ENCODE results near the gene CEP295NL. TPM values are rescaled to one million over a fixed set of nuclear protein-coding genes. Genes with fewer than 3 reads are reported as not detected.
"Not testable (repeated sequence)": the region's sequence is repeated elsewhere in the genome, so short reads cannot be mapped to it uniquely, and the experiment has no call there.

Gene CEP295NL
- total RNA-seq, 1 donor from 2014 or later = not detected

- intact Hi-C loops (cut with micrococcal nuclease) = no loop called here
Observed at GRCh38 chr17:78889531-78889930, 13.5 kb downstream of the CEP295NL start.

GRCh38 chr17:78888941-78889518 is 14.0 kb downstream of the CEP295NL start:
- intact Hi-C loops (cut with micrococcal nuclease) = no loop called here

GRCh38 chr17:78886954-78887353 is 16.0 kb downstream of the CEP295NL start:
- intact Hi-C loops (cut with micrococcal nuclease) = no loop called here

- intact Hi-C loops (cut with micrococcal nuclease) = no loop called here
Observed at GRCh38 chr17:78885956-78886355, 17.0 kb downstream of the CEP295NL start.

GRCh38 chr17:78884876-78885667 is 17.9 kb downstream of the CEP295NL start:
- intact Hi-C loops (cut with micrococcal nuclease) = no loop called here

- intact Hi-C loops (cut with micrococcal nuclease) = no loop called here
Observed at GRCh38 chr17:78884148-78884825, 18.7 kb downstream of the CEP295NL start.

GRCh38 chr17:78883533-78884131 is 19.4 kb downstream of the CEP295NL start:
- intact Hi-C loops (cut with micrococcal nuclease) = no loop called here

- intact Hi-C loops (cut with micrococcal nuclease) = no loop called here
Observed at GRCh38 chr17:78883089-78883532, 19.9 kb downstream of the CEP295NL start.

- intact Hi-C loops (cut with micrococcal nuclease) = no loop called here
Observed at GRCh38 chr17:78882540-78883088, 20.4 kb downstream of the CEP295NL start.

GRCh38 chr17:78879635-78880186 is 23.3 kb downstream of the CEP295NL start:
- intact Hi-C loops (cut with micrococcal nuclease) = no loop called here

GRCh38 chr17:78878871-78879527 is 24.0 kb downstream of the CEP295NL start:
- intact Hi-C loops (cut with micrococcal nuclease) = no loop called here

GRCh38 chr17:78878261-78878660 is 24.7 kb downstream of the CEP295NL start:
- intact Hi-C loops (cut with micrococcal nuclease) = no loop called here

- intact Hi-C loops (cut with micrococcal nuclease) = not testable (repeated sequence)
Observed at GRCh38 chr17:78876954-78877517, 26.0 kb downstream of the CEP295NL start.

GRCh38 chr17:78876094-78876597 is 26.9 kb downstream of the CEP295NL start:
- intact Hi-C loops (cut with micrococcal nuclease) = no loop called here

- intact Hi-C loops (cut with micrococcal nuclease) = no loop called here
Observed at GRCh38 chr17:78875363-78876093, 27.5 kb downstream of the CEP295NL start.

- intact Hi-C loops (cut with micrococcal nuclease) = no loop called here
Observed at GRCh38 chr17:78873519-78874340, 29.3 kb downstream of the CEP295NL start.

GRCh38 chr17:78872486-78872885 is 30.5 kb downstream of the CEP295NL start:
- intact Hi-C loops (cut with micrococcal nuclease) = no loop called here

- intact Hi-C loops (cut with micrococcal nuclease) = no loop called here
Observed at GRCh38 chr17:78870621-78871020, 32.4 kb downstream of the CEP295NL start.

GRCh38 chr17:78868391-78868790 is 34.6 kb downstream of the CEP295NL start:
- intact Hi-C loops (cut with micrococcal nuclease) = no loop called here
